Stimulated activated CD4-positive, alpha-beta T cell treated with anti-CD3 and anti-CD28 coated beads, TNF-alpha, amount 100 ng/mL, for 1 hour (primary cell): ENCODE measurements around the gene PTP4A2.

Experiments
- DNase-seq, 3 donors: peaks; one replicate each; pipeline ENCODE4 v3.0.0-alpha.2; 2020; ENCODE audit warnings: low read depth in 3 of 3, low spot score in 1 of 3

Gene PTP4A2

GRCh38 chr1:31888291-31888690, 49.9 kb downstream of the PTP4A2 start:
- DNase-seq, result no peak

- DNase-seq, result no peak
Measured at GRCh38 chr1:31886866-31887265, 51.3 kb downstream of the PTP4A2 start.

GRCh38 chr1:31885851-31886250, 52.3 kb downstream of the PTP4A2 start:
- no peak for DNase-seq

GRCh38 chr1:31883357-31883942, 54.7 kb downstream of the PTP4A2 start:
- DNase-seq, result no peak

GRCh38 chr1:31881688-31882000, 56.5 kb downstream of the PTP4A2 start:
- no peak for DNase-seq

GRCh38 chr1:31880957-31881687, 57.0 kb downstream of the PTP4A2 start:
- DNase-seq, result no peak

- DNase-seq, result no peak
Measured at GRCh38 chr1:31879981-31880608, 58.1 kb downstream of the PTP4A2 start.

- no peak for DNase-seq
Measured at GRCh38 chr1:31878058-31878457, 60.1 kb downstream of the PTP4A2 start.

GRCh38 chr1:31877544-31877943, 60.6 kb downstream of the PTP4A2 start:
- no peak for DNase-seq

GRCh38 chr1:31875636-31876236, 62.4 kb downstream of the PTP4A2 start:
- no peak for DNase-seq

GRCh38 chr1:31874942-31875341, 63.2 kb downstream of the PTP4A2 start:
- no peak for DNase-seq

- no peak for DNase-seq
Measured at GRCh38 chr1:31872658-31873636, 65.2 kb downstream of the PTP4A2 start.

- no peak for DNase-seq
Measured at GRCh38 chr1:31871703-31872102, 66.5 kb downstream of the PTP4A2 start.

GRCh38 chr1:31870086-31870736, 68.0 kb downstream of the PTP4A2 start:
- no peak for DNase-seq

GRCh38 chr1:31869449-31869848, 68.7 kb downstream of the PTP4A2 start:
- no peak for DNase-seq

- no peak for DNase-seq
Measured at GRCh38 chr1:31868862-31869261, 69.3 kb downstream of the PTP4A2 start.

GRCh38 chr1:31867546-31867945, 70.6 kb downstream of the PTP4A2 start:
- no peak for DNase-seq

GRCh38 chr1:31866450-31867032, 71.6 kb downstream of the PTP4A2 start:
- no peak for DNase-seq

GRCh38 chr1:31865728-31866449, 72.3 kb downstream of the PTP4A2 start:
- no peak for DNase-seq

GRCh38 chr1:31862071-31862470, 76.1 kb downstream of the PTP4A2 start:
- no peak for DNase-seq
